Mesenchymal stem cell (in vitro differentiated cells and primary cell): ENCODE data around the gene PCMTD2.

Source experiments
- DNase-seq: peaks from one replicate; pipeline ENCODE4 v3.0.0-alpha.2; 2013
- H2AFZ ChIP-seq: one replicate; pipeline ENCODE4 v1.6.1; 2013; ENCODE audit warnings: low read depth, mild to moderate bottlenecking, control low read depth, inconsistent platforms, low read length, moderate library complexity
- H2AK5ac ChIP-seq: 2 replicates; pipeline ENCODE4 v1.6.1; 2013; ENCODE audit warnings: low read length, moderate library complexity, mild to moderate bottlenecking, inconsistent platforms; ENCODE audit not compliant: severe bottlenecking
- H2BK120ac ChIP-seq: one replicate; pipeline ENCODE4 v1.6.1; 2013; ENCODE audit warnings: low read depth, mild to moderate bottlenecking, inconsistent platforms, low read length, moderate library complexity
- H2BK12ac ChIP-seq, 2 experiments: one replicate each; pipeline ENCODE4 v1.6.1; 2013; ENCODE audit warnings: inconsistent platforms in 2 of 2, low read length in 2 of 2, mild to moderate bottlenecking in 2 of 2, moderate library complexity in 2 of 2, control low read depth in 1 of 2
- H2BK15ac ChIP-seq: one replicate; pipeline ENCODE4 v1.6.1; 2013; ENCODE audit warnings: mild to moderate bottlenecking, low read depth, inconsistent platforms; ENCODE audit not compliant: poor library complexity, severe bottlenecking
- H2BK5ac ChIP-seq: 2 replicates; pipeline ENCODE4 v1.6.1; 2013; ENCODE audit warnings: low read depth, mild to moderate bottlenecking, low read length, control low read depth, inconsistent platforms; ENCODE audit not compliant: poor library complexity, severe bottlenecking
- H3K14ac ChIP-seq, 2 experiments: one replicate each; pipeline ENCODE4 v1.6.1; 2013; ENCODE audit warnings: inconsistent platforms in 2 of 2, low read length in 2 of 2, control low read depth in 1 of 2, mild to moderate bottlenecking in 1 of 2, moderate library complexity in 1 of 2
- H3K18ac ChIP-seq, 2 experiments: one replicate each; pipeline ENCODE4 v1.6.1; 2013; ENCODE audit warnings: inconsistent platforms in 2 of 2, low read length in 2 of 2, control low read depth in 1 of 2, low read depth in 1 of 2, mild to moderate bottlenecking in 1 of 2
- H3K23ac ChIP-seq, 2 experiments: one replicate each; pipeline ENCODE4 v1.6.1; 2013; ENCODE audit warnings: inconsistent platforms in 2 of 2, low read length in 2 of 2, mild to moderate bottlenecking in 2 of 2, moderate library complexity in 2 of 2, control low read depth in 1 of 2
- H3K27ac ChIP-seq: 2 replicates; pipeline ENCODE4 v1.5.1; 2013; ENCODE audit warnings: mild to moderate bottlenecking, moderate library complexity, low read length, control low read depth, inconsistent platforms; ENCODE audit not compliant: poor library complexity, severe bottlenecking
- H3K27me3 ChIP-seq, 2 experiments: 2 replicates each; pipeline versions ENCODE4 v1.6.1 to v1.7.0; 2013; ENCODE audit warnings: low read length in 2 of 2, mild to moderate bottlenecking in 2 of 2, moderate library complexity in 2 of 2, control low read depth in 1 of 2, inconsistent platforms in 1 of 2; ENCODE audit not compliant: control insufficient read depth in 1 of 2, insufficient read depth in 1 of 2
- H3K36me3 ChIP-seq, 2 experiments: 2 replicates each; pipeline versions ENCODE4 v1.6.1 to v1.7.0; 2013; ENCODE audit warnings: low read length in 2 of 2, control low read depth in 1 of 2, inconsistent platforms in 1 of 2, low read depth in 1 of 2, mild to moderate bottlenecking in 1 of 2; ENCODE audit not compliant: insufficient read depth in 2 of 2, control insufficient read depth in 1 of 2
- H3K4ac ChIP-seq, 2 experiments: one replicate each; pipeline ENCODE4 v1.6.1; 2013; ENCODE audit warnings: inconsistent platforms in 2 of 2, low read length in 2 of 2, mild to moderate bottlenecking in 2 of 2, moderate library complexity in 2 of 2, control low read depth in 1 of 2, low read depth in 1 of 2
- H3K4me1 ChIP-seq: 2 replicates; pipeline ENCODE4 v1.6.1; 2013; ENCODE audit warnings: low read depth, low read length, control low read depth; ENCODE audit not compliant: control insufficient read depth, insufficient read depth
- H3K4me2 ChIP-seq: 2 replicates; pipeline ENCODE4 v1.6.1; 2013; ENCODE audit warnings: low read length, mild to moderate bottlenecking, inconsistent platforms; ENCODE audit not compliant: poor library complexity, severe bottlenecking
- H3K4me3 ChIP-seq, 2 experiments: 2 replicates each; pipeline versions ENCODE4 v1.5.1 to v1.7.0; 2013; ENCODE audit warnings: low read length in 2 of 2, mild to moderate bottlenecking in 2 of 2, control low read depth in 1 of 2, low read depth in 1 of 2; ENCODE audit not compliant: insufficient read depth in 1 of 2
- H3K79me1 ChIP-seq: replicated peaks from 2 replicates; pipeline ENCODE4 v1.6.1; 2013; ENCODE audit warnings: mild to moderate bottlenecking, control low read depth, low read length, inconsistent platforms; ENCODE audit not compliant: poor library complexity, severe bottlenecking
- H3K9ac ChIP-seq: 2 replicates; pipeline ENCODE4 v1.7.0; 2013; ENCODE audit warnings: mild to moderate bottlenecking, low read length, moderate library complexity
- H3K9me3 ChIP-seq: 2 replicates; pipeline ENCODE4 v1.7.0; 2013; ENCODE audit warnings: mild to moderate bottlenecking, low read length; ENCODE audit not compliant: control insufficient read depth
- H4K8ac ChIP-seq: one replicate; pipeline ENCODE4 v1.6.1; 2013; ENCODE audit warnings: inconsistent platforms, mild to moderate bottlenecking, low read length, moderate library complexity
- H4K91ac ChIP-seq: one replicate; pipeline ENCODE4 v1.6.1; 2013; ENCODE audit warnings: mild to moderate bottlenecking, low read length, inconsistent platforms
- WGBS: methylation state at CpG from one replicate; pipeline ENCODE4 v1.1.7; 2013; ENCODE audit warnings: mixed read lengths; 5-methylcytosine and 5-hydroxymethylcytosine counted together

PCMTD2 gene

DNA sequence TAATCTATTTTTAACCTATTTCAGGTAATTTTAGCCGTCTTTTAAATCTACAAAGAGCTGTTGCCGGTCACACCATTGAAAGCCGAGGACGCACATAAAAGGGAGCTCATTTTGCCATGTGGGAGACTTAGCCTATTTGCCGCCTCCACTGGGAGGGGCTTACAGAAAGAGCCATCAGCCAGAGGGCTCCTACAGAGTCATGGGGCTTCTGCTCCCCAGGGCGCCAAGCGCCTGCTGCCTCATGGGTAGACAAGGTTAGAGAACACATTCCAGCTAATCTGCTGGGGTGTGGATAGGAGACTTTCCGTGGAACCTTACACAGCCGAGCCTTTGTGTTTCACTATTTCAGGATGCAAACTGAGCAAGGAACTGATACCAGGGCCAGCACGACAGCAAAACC lies 12.6 kb downstream of the PCMTD2 start:
- Histone ChIP-seq H2AFZ (no peak overlapping the region), H2BK12ac (no peak overlapping the region), H3K4me1 (peaks cover 12% of the 10 kb centered on the region), H3K27ac (no peak overlapping the region), H3K36me3 (peaks cover 25 to 44% of the 10 kb centered on the region in 2 experiments), H4K91ac (no peak overlapping the region), H3K14ac (no peak overlapping the region), H3K27me3 (no peaks in the 10 kb centered on the region), H2AK5ac (no peak overlapping the region), H3K9me3 (no peaks in the 10 kb centered on the region), H3K18ac (no peak overlapping the region), H4K8ac (no peak overlapping the region), H3K4me3 (no peak overlapping the region), H2BK120ac (no peak overlapping the region), H3K4ac (no peak overlapping the region), H3K4me2 (no peak overlapping the region), H2BK15ac (no peak overlapping the region), H3K9ac (no peak overlapping the region), H2BK5ac (no peak overlapping the region), H3K79me1 (peaks cover 35% of the 10 kb centered on the region), H3K23ac (no peak overlapping the region)
- 95% methylated on average over 9 of the region's 10 CpGs for WGBS
- no peak for DNase-seq

DNA sequence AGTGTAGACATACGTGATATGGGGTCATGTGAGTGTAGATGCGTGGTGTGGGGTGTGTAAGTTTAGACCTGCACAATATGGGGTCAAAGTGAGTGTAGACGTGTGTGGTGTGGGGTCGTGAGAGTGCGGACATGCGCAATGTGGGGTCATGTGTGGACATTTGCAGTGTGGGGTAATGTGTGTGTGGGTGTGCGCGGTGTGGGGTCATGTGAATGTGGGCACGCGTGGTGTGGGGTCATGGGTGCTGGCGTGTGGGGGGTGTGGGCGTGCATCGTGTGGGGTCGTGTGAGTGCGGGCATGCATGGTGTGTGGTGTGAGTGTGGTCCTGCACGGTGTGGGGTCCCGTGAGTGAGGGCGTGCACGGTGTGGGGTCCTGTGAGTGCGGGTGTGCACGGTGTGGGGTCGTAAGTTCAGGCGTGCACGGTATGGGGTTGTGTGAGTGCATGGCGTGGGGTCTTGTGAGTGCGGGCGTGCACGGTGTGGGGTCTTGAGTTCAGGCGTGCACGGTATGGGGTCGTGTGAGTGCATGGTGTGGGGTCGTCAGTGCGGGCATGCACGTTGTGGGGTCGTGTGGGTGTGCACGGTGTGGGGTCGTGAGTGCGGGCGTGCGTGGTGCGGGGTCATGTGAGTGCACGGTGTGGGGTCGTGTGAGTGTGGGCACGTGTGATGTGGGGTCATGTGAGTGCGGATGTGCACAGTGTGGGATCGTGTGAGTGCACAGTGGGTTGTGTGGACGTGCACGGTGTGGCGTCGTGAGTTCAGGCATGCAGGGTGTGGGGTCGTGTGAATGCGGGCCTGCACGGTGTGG lies 14.3 kb downstream of the PCMTD2 start:
- WGBS: 98% methylated on average over 53 of the region's 53 CpGs
- Histone ChIP-seq H3K14ac (peak overlapping the region in 1 of 2 experiments; percentile 42), H3K36me3 (peaks cover 30 to 49% of the 10 kb centered on the region in 2 experiments), H3K27me3 (no peaks in the 10 kb centered on the region), H3K27ac (no peak overlapping the region), H4K91ac (peak overlapping the region; percentile 3), H3K4me2 (no peak overlapping the region), H2AK5ac (no peak overlapping the region), H2AFZ (no peak overlapping the region), H3K18ac (no peak overlapping the region), H3K9ac (no peak overlapping the region), H4K8ac (no peak overlapping the region), H2BK12ac (no peak overlapping the region), H3K4me1 (peaks cover 12% of the 10 kb centered on the region), H3K9me3 (no peaks in the 10 kb centered on the region), H3K4me3 (peak overlapping the region in 1 of 2 experiments; percentile 0), H3K4ac (no peak overlapping the region), H3K23ac (no peak overlapping the region), H2BK120ac (no peak overlapping the region), H3K79me1 (peaks cover 32% of the 10 kb centered on the region), H2BK5ac (no peak overlapping the region), H2BK15ac (no peak overlapping the region)
- no peak for DNase-seq

DNA sequence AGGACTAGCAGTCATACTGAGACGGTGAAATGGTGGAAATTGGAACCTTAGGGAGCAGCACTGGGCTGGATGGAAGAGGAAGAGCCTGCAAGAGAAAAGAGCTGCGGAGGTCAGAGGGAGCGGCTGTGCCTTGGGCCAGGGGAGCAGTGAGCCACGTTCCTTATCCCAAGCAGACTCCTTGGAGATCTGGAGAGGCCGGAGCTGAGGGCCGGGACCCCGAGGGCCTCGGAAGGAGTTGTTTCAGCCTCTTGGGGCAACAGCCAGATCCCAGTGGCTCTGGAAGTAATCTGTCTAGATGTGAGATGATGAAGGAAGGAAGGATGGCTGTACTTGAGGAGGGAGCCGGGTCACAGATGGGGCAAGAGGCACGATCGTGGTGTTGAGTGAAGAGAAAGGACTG lies 16.1 kb downstream of the PCMTD2 start:
- Histone ChIP-seq H2BK12ac (no peak overlapping the region), H3K27me3 (no peaks in the 10 kb centered on the region), H3K23ac (no peak overlapping the region), H3K9me3 (no peaks in the 10 kb centered on the region), H2AK5ac (no peak overlapping the region), H3K14ac (no peak overlapping the region), H2BK120ac (no peak overlapping the region), H3K4me2 (no peak overlapping the region), H3K9ac (no peak overlapping the region), H2BK5ac (no peak overlapping the region), H3K27ac (no peak overlapping the region), H3K79me1 (peaks cover 32% of the 10 kb centered on the region), H2BK15ac (no peak overlapping the region), H3K36me3 (peaks cover 30 to 44% of the 10 kb centered on the region in 2 experiments), H3K4me1 (peaks cover 10% of the 10 kb centered on the region), H3K18ac (no peak overlapping the region), H2AFZ (no peak overlapping the region), H4K91ac (no peak overlapping the region), H3K4ac (no peak overlapping the region), H3K4me3 (no peak overlapping the region), H4K8ac (no peak overlapping the region)
- DNase-seq: no peak
- WGBS: 95% methylated on average over 11 of the region's 11 CpGs

DNA sequence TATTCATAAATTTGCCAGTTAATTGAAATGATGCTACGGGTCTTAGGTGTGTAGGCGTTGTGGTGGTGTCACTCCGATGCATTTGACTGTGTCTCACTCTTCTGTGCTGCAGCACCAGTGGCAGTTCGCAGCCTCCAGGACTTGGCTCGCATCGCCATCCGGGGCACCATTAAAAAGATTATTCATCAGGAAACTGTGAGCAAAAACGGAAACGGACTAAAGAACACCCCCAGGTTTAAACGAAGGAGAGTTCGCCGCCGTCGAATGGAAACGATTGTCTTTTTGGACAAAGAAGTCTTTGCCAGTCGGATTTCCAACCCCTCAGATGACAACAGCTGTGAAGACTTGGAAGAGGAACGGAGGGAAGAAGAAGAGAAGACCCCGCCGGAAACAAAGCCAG lies 17.6 kb downstream of the PCMTD2 start:
- Histone ChIP-seq H2BK15ac (no peak overlapping the region), H3K14ac (no peak overlapping the region), H2BK12ac (no peak overlapping the region), H2AFZ (no peak overlapping the region), H4K91ac (no peak overlapping the region), H4K8ac (no peak overlapping the region), H3K4ac (no peak overlapping the region), H2BK120ac (no peak overlapping the region), H3K27ac (no peak overlapping the region), H3K23ac (no peak overlapping the region), H3K9me3 (no peaks in the 10 kb centered on the region), H3K79me1 (peaks cover 30% of the 10 kb centered on the region), H2AK5ac (no peak overlapping the region), H2BK5ac (no peak overlapping the region), H3K18ac (no peak overlapping the region), H3K4me2 (no peak overlapping the region), H3K27me3 (no peaks in the 10 kb centered on the region), H3K4me3 (no peak overlapping the region), H3K9ac (no peak overlapping the region), H3K36me3 (peaks cover 32 to 43% of the 10 kb centered on the region in 2 experiments), H3K4me1 (peaks cover 10% of the 10 kb centered on the region)
- DNase-seq: no peak
- 92% methylated on average over 16 of the region's 19 CpGs for WGBS
